HepG2 (cell line): Measurements from ENCODE around the gene DAAM1. TPM values are rescaled to one million over a fixed set of nuclear protein-coding genes. Genes with fewer than 3 reads are reported as not detected.

ENCODE experiments used
- ATM ChIP-seq: fragments of 450-650 bp; IDR thresholded peaks from 2 replicates; pipeline ENCODE4 v1.7.1; 2017; ENCODE audit warnings: mild to moderate bottlenecking, borderline replicate concordance
- GTF3A ChIP-seq: sonication (generic); formaldehyde crosslinking; conservative IDR thresholded peaks from 2 replicates; pipeline ENCODE4 v1.4.0; 2020; ENCODE audit warnings: mild to moderate bottlenecking, missing genetic modification reagents
- HDAC6 ChIP-seq: fragments of 200-600 bp; sonication (generic); IDR thresholded peaks from 2 replicates; pipeline ENCODE4 v1.7.0; 2017; ENCODE audit warnings: mild to moderate bottlenecking, antibody characterized with exemption, low read length, low read depth
- ZBTB21 ChIP-seq: sonication (generic); formaldehyde crosslinking; IDR thresholded peaks from 2 replicates; pipeline ENCODE4 v1.4.0; 2020; ENCODE audit warnings: missing genetic modification reagents
- ZNF557 ChIP-seq: sonication (generic); formaldehyde crosslinking; IDR thresholded peaks from 2 replicates; pipeline ENCODE4 v1.4.0; 2020; ENCODE audit warnings: missing genetic modification reagents
- ZSCAN25 ChIP-seq: sonication (generic); formaldehyde crosslinking; IDR thresholded peaks from 2 replicates; pipeline ENCODE4 v1.8.0; 2022; ENCODE audit warnings: mild to moderate bottlenecking, missing genetic modification reagents
- polyA plus RNA-seq, 8 experiments: library from polyadenylated mRNA; depleted of rRNA in 3 of 8; stranded (reverse) in 7 of 8; unstranded in 1 of 8; fragments of >200 nt; fragmentation: Illumina TruSeq in 4 of 8; extraction: Trizol in 4 of 8; gene quantifications; 2 replicates each; pipeline versions ENCODE4 v1.2.1 to v1.2.3, GENCODE V29; 2011 to 2016; ENCODE audit warnings: low read depth in 4 of 8, missing spikeins in 1 of 8, mixed read lengths in 1 of 8; ENCODE audit not compliant: insufficient read depth in 1 of 8
- total RNA-seq, 5 experiments: library from RNA; depleted of rRNA; stranded (reverse); fragments of >200 nt; fragmentation: Illumina TruSeq; extraction: Trizol; gene quantifications; 2 replicates each; pipeline ENCODE4 v1.2.3, GENCODE V29; 2016; ENCODE audit warnings: low read depth in 1 of 5
- TF ChIP-seq, protein P1 (sequence below): sonication (generic); formaldehyde crosslinking; IDR thresholded peaks from 2 replicates; pipeline ENCODE4 v1.5.0; 2020; ENCODE audit warnings: missing genetic modification reagents
- TF ChIP-seq, protein P2 (sequence below), 2 experiments: fragments of 450-650 bp in 1 of 2; sonication (generic) in 1 of 2; formaldehyde crosslinking in 1 of 2; IDR thresholded peaks; 2 replicates each; pipeline versions ENCODE4 v1.6.1 to v1.8.0; 2016 to 2022; ENCODE audit warnings: antibody characterized with exemption in 1 of 2, mild to moderate bottlenecking in 1 of 2, missing genetic modification reagents in 1 of 2
- TF ChIP-seq, protein P3 (sequence below): IDR thresholded peaks from 2 replicates; pipeline ENCODE4 v1.6.1; 2016; ENCODE audit warnings: low read depth
- TF ChIP-seq, protein P4 (sequence below): fragments of 450-650 bp; IDR thresholded peaks from 2 replicates; pipeline ENCODE4 v1.6.1; 2017; ENCODE audit warnings: mild to moderate bottlenecking
- TF ChIP-seq, protein P5 (sequence below): sonication (generic); formaldehyde crosslinking; conservative IDR thresholded peaks from 2 replicates; pipeline ENCODE4 v1.4.0; 2020; ENCODE audit warnings: missing genetic modification reagents

Gene DAAM1
- total and polyA plus RNA-seq, 2 of the 13 experiments (the other 11 are each of a cell fraction or from before 2014, with no cell fraction given): 10.9 to 24.5 TPM

DNA sequence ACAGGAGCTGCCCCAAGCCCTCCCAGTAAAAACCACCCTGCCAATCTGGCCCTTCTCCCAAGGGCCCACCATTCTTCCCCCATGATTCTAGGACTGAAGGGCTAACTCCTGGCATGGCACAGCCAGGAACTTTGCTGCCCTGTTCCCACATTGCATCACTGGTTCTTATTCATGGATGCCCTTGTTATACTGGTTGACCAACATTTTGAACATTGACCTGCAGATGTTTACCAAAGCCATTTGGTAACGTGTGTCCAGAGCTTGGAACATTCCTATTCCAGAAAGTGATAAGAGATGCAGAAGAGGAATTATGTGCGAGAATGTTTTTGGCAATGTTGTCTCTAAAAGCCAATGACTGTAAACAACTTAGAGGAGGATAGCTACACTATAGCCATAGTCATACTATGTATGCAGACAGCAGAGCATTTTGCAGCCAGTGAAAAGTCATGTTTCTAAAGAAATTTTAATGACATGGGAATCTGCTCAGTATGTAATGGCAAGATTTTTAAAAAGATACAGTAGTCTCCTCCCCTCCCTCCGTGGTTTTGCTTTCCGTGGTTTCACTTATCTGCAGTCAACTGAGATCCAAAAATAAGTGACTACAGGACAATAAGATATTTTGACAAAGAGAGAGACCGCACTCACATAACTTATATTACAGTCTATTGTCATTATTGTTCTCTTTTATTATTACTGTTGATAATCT, 108.8 kb downstream of the DAAM1 start (continued):
- TF ChIP-seq, protein P1, sequence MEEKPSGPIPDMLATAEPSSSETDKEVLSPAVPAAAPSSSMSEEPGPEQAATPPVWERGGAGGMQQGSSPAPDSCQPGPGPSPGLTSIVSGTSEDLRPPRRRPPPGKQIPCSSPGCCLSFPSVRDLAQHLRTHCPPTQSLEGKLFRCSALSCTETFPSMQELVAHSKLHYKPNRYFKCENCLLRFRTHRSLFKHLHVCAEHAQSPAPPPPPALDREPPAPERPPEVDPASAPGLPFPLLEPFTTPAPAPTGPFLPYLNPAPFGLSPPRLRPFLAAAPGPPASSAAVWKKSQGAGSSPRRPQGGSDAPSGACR (CRISPR knock-in tag): no peak
- TF ChIP-seq ATM: no peak
- TF ChIP-seq ZNF557: no peak
- TF ChIP-seq, protein P2, sequence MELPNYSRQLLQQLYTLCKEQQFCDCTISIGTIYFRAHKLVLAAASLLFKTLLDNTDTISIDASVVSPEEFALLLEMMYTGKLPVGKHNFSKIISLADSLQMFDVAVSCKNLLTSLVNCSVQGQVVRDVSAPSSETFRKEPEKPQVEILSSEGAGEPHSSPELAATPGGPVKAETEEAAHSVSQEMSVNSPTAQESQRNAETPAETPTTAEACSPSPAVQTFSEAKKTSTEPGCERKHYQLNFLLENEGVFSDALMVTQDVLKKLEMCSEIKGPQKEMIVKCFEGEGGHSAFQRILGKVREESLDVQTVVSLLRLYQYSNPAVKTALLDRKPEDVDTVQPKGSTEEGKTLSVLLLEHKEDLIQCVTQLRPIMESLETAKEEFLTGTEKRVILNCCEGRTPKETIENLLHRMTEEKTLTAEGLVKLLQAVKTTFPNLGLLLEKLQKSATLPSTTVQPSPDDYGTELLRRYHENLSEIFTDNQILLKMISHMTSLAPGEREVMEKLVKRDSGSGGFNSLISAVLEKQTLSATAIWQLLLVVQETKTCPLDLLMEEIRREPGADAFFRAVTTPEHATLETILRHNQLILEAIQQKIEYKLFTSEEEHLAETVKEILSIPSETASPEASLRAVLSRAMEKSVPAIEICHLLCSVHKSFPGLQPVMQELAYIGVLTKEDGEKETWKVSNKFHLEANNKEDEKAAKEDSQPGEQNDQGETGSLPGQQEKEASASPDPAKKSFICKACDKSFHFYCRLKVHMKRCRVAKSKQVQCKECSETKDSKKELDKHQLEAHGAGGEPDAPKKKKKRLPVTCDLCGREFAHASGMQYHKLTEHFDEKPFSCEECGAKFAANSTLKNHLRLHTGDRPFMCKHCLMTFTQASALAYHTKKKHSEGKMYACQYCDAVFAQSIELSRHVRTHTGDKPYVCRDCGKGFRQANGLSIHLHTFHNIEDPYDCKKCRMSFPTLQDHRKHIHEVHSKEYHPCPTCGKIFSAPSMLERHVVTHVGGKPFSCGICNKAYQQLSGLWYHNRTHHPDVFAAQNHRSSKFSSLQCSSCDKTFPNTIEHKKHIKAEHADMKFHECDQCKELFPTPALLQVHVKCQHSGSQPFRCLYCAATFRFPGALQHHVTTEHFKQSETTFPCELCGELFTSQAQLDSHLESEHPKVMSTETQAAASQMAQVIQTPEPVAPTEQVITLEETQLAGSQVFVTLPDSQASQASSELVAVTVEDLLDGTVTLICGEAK (IDR thresholded peaks at IDR 0.05): no peak
- TF ChIP-seq, protein P2 (CRISPR knock-in tag; IDR thresholded peaks at IDR 0.05): no peak
- TF ChIP-seq HDAC6: no peak
- TF ChIP-seq, protein P3, sequence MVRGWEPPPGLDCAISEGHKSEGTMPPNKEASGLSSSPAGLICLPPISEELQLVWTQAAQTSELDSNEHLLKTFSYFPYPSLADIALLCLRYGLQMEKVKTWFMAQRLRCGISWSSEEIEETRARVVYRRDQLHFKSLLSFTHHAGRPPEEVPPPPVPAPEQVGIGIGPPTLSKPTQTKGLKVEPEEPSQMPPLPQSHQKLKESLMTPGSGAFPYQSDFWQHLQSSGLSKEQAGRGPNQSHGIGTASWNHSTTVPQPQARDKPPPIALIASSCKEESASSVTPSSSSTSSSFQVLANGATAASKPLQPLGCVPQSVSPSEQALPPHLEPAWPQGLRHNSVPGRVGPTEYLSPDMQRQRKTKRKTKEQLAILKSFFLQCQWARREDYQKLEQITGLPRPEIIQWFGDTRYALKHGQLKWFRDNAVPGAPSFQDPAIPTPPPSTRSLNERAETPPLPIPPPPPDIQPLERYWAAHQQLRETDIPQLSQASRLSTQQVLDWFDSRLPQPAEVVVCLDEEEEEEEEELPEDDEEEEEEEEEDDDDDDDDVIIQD (CRISPR knock-in tag): peak; percentile 90
- no peak for TF ChIP-seq ZSCAN25
- TF ChIP-seq, protein P4, sequence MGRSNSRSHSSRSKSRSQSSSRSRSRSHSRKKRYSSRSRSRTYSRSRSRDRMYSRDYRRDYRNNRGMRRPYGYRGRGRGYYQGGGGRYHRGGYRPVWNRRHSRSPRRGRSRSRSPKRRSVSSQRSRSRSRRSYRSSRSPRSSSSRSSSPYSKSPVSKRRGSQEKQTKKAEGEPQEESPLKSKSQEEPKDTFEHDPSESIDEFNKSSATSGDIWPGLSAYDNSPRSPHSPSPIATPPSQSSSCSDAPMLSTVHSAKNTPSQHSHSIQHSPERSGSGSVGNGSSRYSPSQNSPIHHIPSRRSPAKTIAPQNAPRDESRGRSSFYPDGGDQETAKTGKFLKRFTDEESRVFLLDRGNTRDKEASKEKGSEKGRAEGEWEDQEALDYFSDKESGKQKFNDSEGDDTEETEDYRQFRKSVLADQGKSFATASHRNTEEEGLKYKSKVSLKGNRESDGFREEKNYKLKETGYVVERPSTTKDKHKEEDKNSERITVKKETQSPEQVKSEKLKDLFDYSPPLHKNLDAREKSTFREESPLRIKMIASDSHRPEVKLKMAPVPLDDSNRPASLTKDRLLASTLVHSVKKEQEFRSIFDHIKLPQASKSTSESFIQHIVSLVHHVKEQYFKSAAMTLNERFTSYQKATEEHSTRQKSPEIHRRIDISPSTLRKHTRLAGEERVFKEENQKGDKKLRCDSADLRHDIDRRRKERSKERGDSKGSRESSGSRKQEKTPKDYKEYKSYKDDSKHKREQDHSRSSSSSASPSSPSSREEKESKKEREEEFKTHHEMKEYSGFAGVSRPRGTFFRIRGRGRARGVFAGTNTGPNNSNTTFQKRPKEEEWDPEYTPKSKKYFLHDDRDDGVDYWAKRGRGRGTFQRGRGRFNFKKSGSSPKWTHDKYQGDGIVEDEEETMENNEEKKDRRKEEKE: no peak
- TF ChIP-seq, protein P5, sequence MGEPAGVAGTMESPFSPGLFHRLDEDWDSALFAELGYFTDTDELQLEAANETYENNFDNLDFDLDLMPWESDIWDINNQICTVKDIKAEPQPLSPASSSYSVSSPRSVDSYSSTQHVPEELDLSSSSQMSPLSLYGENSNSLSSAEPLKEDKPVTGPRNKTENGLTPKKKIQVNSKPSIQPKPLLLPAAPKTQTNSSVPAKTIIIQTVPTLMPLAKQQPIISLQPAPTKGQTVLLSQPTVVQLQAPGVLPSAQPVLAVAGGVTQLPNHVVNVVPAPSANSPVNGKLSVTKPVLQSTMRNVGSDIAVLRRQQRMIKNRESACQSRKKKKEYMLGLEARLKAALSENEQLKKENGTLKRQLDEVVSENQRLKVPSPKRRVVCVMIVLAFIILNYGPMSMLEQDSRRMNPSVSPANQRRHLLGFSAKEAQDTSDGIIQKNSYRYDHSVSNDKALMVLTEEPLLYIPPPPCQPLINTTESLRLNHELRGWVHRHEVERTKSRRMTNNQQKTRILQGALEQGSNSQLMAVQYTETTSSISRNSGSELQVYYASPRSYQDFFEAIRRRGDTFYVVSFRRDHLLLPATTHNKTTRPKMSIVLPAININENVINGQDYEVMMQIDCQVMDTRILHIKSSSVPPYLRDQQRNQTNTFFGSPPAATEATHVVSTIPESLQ (CRISPR knock-in tag): no peak
- TF ChIP-seq GTF3A: no peak
- TF ChIP-seq ZBTB21: 0 out of 2 replicates have a peak, but pooled peaks have one; percentile 40
